GM12878 (cell line): ENCODE measurements around the gene CNTLN. TPM values are rescaled to one million over a fixed set of nuclear protein-coding genes. Genes with fewer than 3 reads are reported as not detected.

ENCODE experiments used
- ATAC-seq: fragments of 200-7000 bp; cut with Tn5 transposase; 3 replicates; pipeline ENCODE4 v1.9.1; 2020; ENCODE audit warnings: mild to moderate bottlenecking, moderate library complexity
- BruUV-seq: library from RNA; stranded (reverse); fragments of 400-500 nt; replicated peaks from 2 replicates; lab custom pipeline; 2021; lab: Mats Ljungman, UMichigan
- CTCF ChIA-PET: fragments of 300-600 bp; sonication (Branson Sonifier 250); formaldehyde crosslinking; extraction: SDS; loops from one replicate; lab custom pipeline; 2021; ENCODE audit warnings: inconsistent platforms; lab: Yijun Ruan, JAX
- POLR2A ChIA-PET: fragments of 350-600 bp; formaldehyde crosslinking; extraction: SDS; loops from one replicate; lab custom pipeline; 2021; ENCODE audit warnings: inconsistent platforms; lab: Charles Lee
- RAD21 ChIA-PET: fragments of 300-600 bp; sonication (Branson Sonifier 250); formaldehyde crosslinking; loops from one replicate; lab custom pipeline; 2023; ENCODE audit warnings: antibody characterized with exemption; ENCODE audit not compliant: unreplicated experiment; lab: Charles Lee
- SMC1A ChIA-PET: fragments of 300-600 bp; sonication (Branson Sonifier 250); formaldehyde crosslinking; loops from one replicate; lab custom pipeline; 2023; ENCODE audit not compliant: unreplicated experiment, uncharacterized antibody; lab: Charles Lee
- DNase-seq: peaks from one replicate; pipeline ENCODE4 v3.0.0-alpha.2; 2011; ENCODE audit warnings: low read depth, low spot score
- FAIRE-seq: peaks from 3 replicates; lab custom pipeline; 2011; peaks lifted over from hg19 to GRCh38; lab: Jason Lieb, UNC
- H2AFZ ChIP-seq: 2 replicates; pipeline ENCODE4 v1.6.0; 2011; ENCODE audit warnings: low read depth, low read length, control low read depth; ENCODE audit not compliant: control insufficient read depth
- H3K27ac ChIP-seq: 2 replicates; pipeline ENCODE4 v1.5.1; 2011; ENCODE audit warnings: control low read depth; ENCODE audit not compliant: control insufficient read depth, insufficient read depth
- H3K27me3 ChIP-seq, 2 experiments: replicated peaks in 1 of 2; 2 replicates each; pipeline versions ENCODE4 v1.6.0 to v1.6.1; 2011; ENCODE audit warnings: low read length in 1 of 2; ENCODE audit not compliant: control insufficient read depth in 2 of 2, insufficient read depth in 2 of 2
- H3K36me3 ChIP-seq, 2 experiments: 2 replicates each; pipeline ENCODE4 v1.5.1; 2011; ENCODE audit warnings: low read length in 1 of 2; ENCODE audit not compliant: control insufficient read depth in 2 of 2, insufficient read depth in 2 of 2
- H3K4me1 ChIP-seq: 2 replicates; pipeline ENCODE4 v1.6.1; 2011; ENCODE audit warnings: mild to moderate bottlenecking, low read length, moderate library complexity, mixed read lengths; ENCODE audit not compliant: control insufficient read depth, insufficient read depth
- H3K4me2 ChIP-seq: 2 replicates; pipeline ENCODE4 v1.6.0; 2011; ENCODE audit warnings: control low read depth; ENCODE audit not compliant: control insufficient read depth, insufficient read depth
- H3K4me3 ChIP-seq: fragments of 200-600 bp; sonication (generic); 2 replicates; pipeline ENCODE4 v1.5.1; 2016
- H3K79me2 ChIP-seq: 2 replicates; pipeline ENCODE4 v1.6.0; 2011; ENCODE audit warnings: low read length; ENCODE audit not compliant: control insufficient read depth, insufficient read depth
- H3K9ac ChIP-seq: 2 replicates; pipeline ENCODE4 v1.8.0; 2011; ENCODE audit warnings: low read length, control low read depth, mixed read lengths; ENCODE audit not compliant: control insufficient read depth, insufficient read depth
- H3K9me3 ChIP-seq: replicated peaks from 3 replicates; pipeline ENCODE4 v1.5.1; 2011; ENCODE audit warnings: mild to moderate bottlenecking, low read length; ENCODE audit not compliant: control insufficient read depth, insufficient read depth
- H4K20me1 ChIP-seq: 2 replicates; pipeline ENCODE4 v1.6.0; 2011; ENCODE audit not compliant: control insufficient read depth, insufficient read depth
- ASH2L ChIP-seq: fragments of 300-600, 200-600 bp; sonication (generic); IDR thresholded peaks from 2 replicates; pipeline ENCODE4 v1.6.1; 2017; ENCODE audit warnings: low read depth, mild to moderate bottlenecking, borderline replicate concordance
- ATF2 ChIP-seq: IDR thresholded peaks from 2 replicates; pipeline ENCODE4 v1.6.1; 2012; ENCODE audit warnings: low read length, inconsistent platforms
- EGR1 ChIP-seq, 2 experiments: IDR thresholded peaks; 1 replicate in 1 of 2; 2 replicates in 1 of 2; pipeline ENCODE4 v1.6.1; 2011 to 2012; ENCODE audit warnings: low read depth in 2 of 2, low read length in 2 of 2, borderline replicate concordance in 1 of 2, mild to moderate bottlenecking in 1 of 2, moderate library complexity in 1 of 2
- IRF3 ChIP-seq: fragments of 450-650 bp; IDR thresholded peaks from 2 replicates; pipeline ENCODE4 v1.6.1; 2014; ENCODE audit warnings: mild to moderate bottlenecking
- KLF5 ChIP-seq: fragments of 450-650 bp; IDR thresholded peaks from 2 replicates; pipeline ENCODE4 v1.6.1; 2014; ENCODE audit warnings: mild to moderate bottlenecking; ENCODE audit not compliant: partially characterized antibody
- SIX5 ChIP-seq: IDR thresholded peaks from 2 replicates; pipeline ENCODE4 v1.6.1; 2011; ENCODE audit warnings: mild to moderate bottlenecking, low read depth, low read length, moderate library complexity; ENCODE audit not compliant: severe bottlenecking
- SMARCA5 ChIP-seq: fragments of 450-650 bp; IDR thresholded peaks from 2 replicates; pipeline ENCODE4 v1.6.1; 2017; ENCODE audit warnings: mild to moderate bottlenecking
- SPI1 ChIP-seq: IDR thresholded peaks from 2 replicates; pipeline ENCODE4 v1.6.1; 2011; ENCODE audit warnings: low read depth, mild to moderate bottlenecking, low read length, moderate library complexity, borderline replicate concordance; ENCODE audit not compliant: insufficient read depth
- STAT1 ChIP-seq: fragments of 450-650 bp; conservative IDR thresholded peaks from 2 replicates; pipeline ENCODE4 v1.6.1; 2014; ENCODE audit warnings: antibody characterized with exemption, mild to moderate bottlenecking
- ZNF24 ChIP-seq: fragments of 450-650 bp; IDR thresholded peaks from 2 replicates; pipeline ENCODE4 v1.6.1; 2017; ENCODE audit warnings: antibody characterized with exemption, mild to moderate bottlenecking
- ZZZ3 ChIP-seq: IDR thresholded peaks from 2 replicates; pipeline ENCODE4 v1.6.1; 2011; ENCODE audit warnings: low read depth; ENCODE audit not compliant: control insufficient read depth, insufficient read length
- WGBS: methylation state at CpG from one replicate; pipeline ENCODE4 v1.1.6; 2016; ENCODE audit warnings: low lambda C conversion rate; ENCODE audit not compliant: insufficient replicate concordance, insufficient coverage; ENCODE audit errors: missing lambda C conversion rate; 5-methylcytosine and 5-hydroxymethylcytosine counted together
- in situ Hi-C: fragments of 300-500 bp; cut with MboI; formaldehyde crosslinking; loops from 9 replicates; pipeline ENCODE4 v1.14.3; 2018; ENCODE audit warnings: mixed read lengths
- intact Hi-C: fragments of 100-400 bp; cut with micrococcal nuclease; formaldehyde crosslinking; loops from one replicate; pipeline ENCODE4 v1.14.2; 2022; ENCODE audit not compliant: unreplicated experiment
- polyA plus RNA-seq, 11 experiments: library from polyadenylated mRNA; depleted of rRNA in 4 of 11; unstranded in 6 of 11; stranded (reverse) in 5 of 11; fragments of >200 nt; fragmentation: Nextera tagmentation in 4 of 11; fragmentation: Illumina TruSeq in 1 of 11; extraction: Ambion mirVana in 4 of 11; extraction: Trizol in 1 of 11; gene quantifications; 1 replicate in 1 of 11; 2 replicates in 10 of 11; pipeline versions ENCODE4 v1.2.1 to v1.2.3, GENCODE V29; 2011 to 2016; ENCODE audit warnings: inconsistent platforms in 2 of 11, missing spikeins in 2 of 11, low read depth in 1 of 11
- total RNA-seq, 4 experiments: library from RNA; depleted of rRNA in 3 of 4; stranded (reverse); fragments of >200 nt in 3 of 4; fragmentation: Illumina TruSeq in 1 of 4; extraction: Trizol in 1 of 4; gene quantifications; 2 replicates each; pipeline versions ENCODE4 v1.2.1 to v1.2.3, GENCODE V29; 2013 to 2021

Gene CNTLN
- total and polyA plus RNA-seq, 10 of the 15 experiments (the other 5 are each of a cell fraction or from before 2014, with no cell fraction given), result 0.01 to 7.0 (median 0.03) TPM; not detected in 4

- H4K20me1 ChIP-seq, result no peaks in the 10 kb centered on the region
- no peaks in the 10 kb centered on the region for H3K4me1 ChIP-seq
- 0% methylated on average over 2 of the region's 2 CpGs for WGBS
- POLR2A ChIA-PET, result no interaction called here
- H3K27me3 ChIP-seq, result no peaks in the 10 kb centered on the region
- no peak overlapping the region for H3K27ac ChIP-seq
- CTCF ChIA-PET, result no interaction called here
- H3K4me2 ChIP-seq, result no peak overlapping the region
- in situ Hi-C loops, result no loop called here
- intact Hi-C loops, result no loop called here
- no peak for FAIRE-seq
- no peaks in the 10 kb centered on the region; the same call in 2 of the 3 replicates for H3K9me3 ChIP-seq
- SMC1A ChIA-PET, result no interaction called here
- TF ChIP-seq ZZZ3, result no peak
- no peak for TF ChIP-seq STAT1
- no peak for TF ChIP-seq SPI1
- no peak for TF ChIP-seq SMARCA5
- no peak for TF ChIP-seq ASH2L
- no peak for TF ChIP-seq EGR1 (IDR thresholded peaks at IDR 0.05; ENCODE audit: borderline replicate concordance in 1 of 2, low read depth in 2 of 2, low read length in 2 of 2)
- TF ChIP-seq KLF5, result no peak
- TF ChIP-seq ZNF24, result no peak
- no peak for TF ChIP-seq ATF2
- no peak for TF ChIP-seq SIX5
- TF ChIP-seq IRF3, result no peak
- TF ChIP-seq, all 136 proteins: peak for 0
- Histone ChIP-seq H3K79me2 (no peaks in the 10 kb centered on the region), H3K36me3 (no peaks in the 10 kb centered on the region), H3K4me3 (no peak overlapping the region), H2AFZ (no peak overlapping the region), H3K9ac (no peak overlapping the region)
- DNase-seq (no peak), ATAC-seq (no peak)
- BruUV-seq, result no TSS peak
- RAD21 ChIA-PET, result no interaction called here
Measured at GRCh38 chr9:17131494-17131893, 3.3 kb upstream of the CNTLN start.
